GM12864 (cell line): ENCODE measurements around the gene CHADL.
"Not testable (repeated sequence)": the region's sequence is repeated elsewhere in the genome, so short reads cannot be mapped to it uniquely, and the experiment has no call there.

ENCODE experiments used
- DNase-seq: peaks from one replicate; pipeline ENCODE4 v3.0.0-alpha.2; 2011; ENCODE audit warnings: low read depth
- H3K4me3 ChIP-seq: 2 replicates; pipeline ENCODE4 v1.5.1; 2011; ENCODE audit warnings: mild to moderate bottlenecking, low read depth, low read length, control low read depth
- CTCF ChIP-seq: IDR thresholded peaks from 2 replicates; pipeline ENCODE4 v1.5.1; 2011; ENCODE audit warnings: low read depth, mild to moderate bottlenecking, moderate library complexity, low read length, control low read depth, inconsistent platforms; ENCODE audit errors: missing control alignments

CHADL gene

GRCh38 chr22:41267958-41268357 is 27.2 kb upstream of the CHADL start:
- TF ChIP-seq CTCF, result no peak
- no peak overlapping the region for H3K4me3 ChIP-seq
- DNase-seq, result no peak

GRCh38 chr22:41264408-41264941 is 23.7 kb upstream of the CHADL start:
- DNase-seq, result no peak
- H3K4me3 ChIP-seq, result no peak overlapping the region
- TF ChIP-seq CTCF, result no peak

- DNase-seq, result no peak
- TF ChIP-seq CTCF, result no peak
- H3K4me3 ChIP-seq, result no peak overlapping the region
Observed at GRCh38 chr22:41263704-41264103, 23.0 kb upstream of the CHADL start.

GRCh38 chr22:41262250-41262765 is 21.6 kb upstream of the CHADL start:
- DNase-seq, result no peak
- TF ChIP-seq CTCF, result no peak
- H3K4me3 ChIP-seq, result no peak overlapping the region

GRCh38 chr22:41261541-41262249 is 21.0 kb upstream of the CHADL start:
- H3K4me3 ChIP-seq, result no peak overlapping the region
- DNase-seq, result no peak
- TF ChIP-seq CTCF, result no peak

GRCh38 chr22:41260871-41261270 is 20.1 kb upstream of the CHADL start:
- TF ChIP-seq CTCF, result no peak

GRCh38 chr22:41259756-41260155 is 19.0 kb upstream of the CHADL start:
- H3K4me3 ChIP-seq, DNase-seq: not testable (repeated sequence)

More at GRCh38 chr22:41260871-41261270, 20.1 kb upstream of the CHADL start:
- H3K4me3 ChIP-seq, result no peak overlapping the region
- no peak for DNase-seq
